Neural progenitor cell (in vitro differentiated cells): ENCODE data around the gene CDH2.

ENCODE experiments used
- EZH2 ChIP-seq: fragments of 200-600 bp; sonication (generic); IDR thresholded peaks from 2 replicates; pipeline ENCODE4 v1.6.1; 2017; ENCODE audit warnings: antibody characterized with exemption, mild to moderate bottlenecking, moderate library complexity
- TF ChIP-seq, protein P1 (sequence below): fragments of 200-600 bp; sonication (generic); IDR thresholded peaks from 2 replicates; pipeline ENCODE4 v1.5.1; 2017; ENCODE audit warnings: antibody characterized with exemption, mild to moderate bottlenecking

DNA sequence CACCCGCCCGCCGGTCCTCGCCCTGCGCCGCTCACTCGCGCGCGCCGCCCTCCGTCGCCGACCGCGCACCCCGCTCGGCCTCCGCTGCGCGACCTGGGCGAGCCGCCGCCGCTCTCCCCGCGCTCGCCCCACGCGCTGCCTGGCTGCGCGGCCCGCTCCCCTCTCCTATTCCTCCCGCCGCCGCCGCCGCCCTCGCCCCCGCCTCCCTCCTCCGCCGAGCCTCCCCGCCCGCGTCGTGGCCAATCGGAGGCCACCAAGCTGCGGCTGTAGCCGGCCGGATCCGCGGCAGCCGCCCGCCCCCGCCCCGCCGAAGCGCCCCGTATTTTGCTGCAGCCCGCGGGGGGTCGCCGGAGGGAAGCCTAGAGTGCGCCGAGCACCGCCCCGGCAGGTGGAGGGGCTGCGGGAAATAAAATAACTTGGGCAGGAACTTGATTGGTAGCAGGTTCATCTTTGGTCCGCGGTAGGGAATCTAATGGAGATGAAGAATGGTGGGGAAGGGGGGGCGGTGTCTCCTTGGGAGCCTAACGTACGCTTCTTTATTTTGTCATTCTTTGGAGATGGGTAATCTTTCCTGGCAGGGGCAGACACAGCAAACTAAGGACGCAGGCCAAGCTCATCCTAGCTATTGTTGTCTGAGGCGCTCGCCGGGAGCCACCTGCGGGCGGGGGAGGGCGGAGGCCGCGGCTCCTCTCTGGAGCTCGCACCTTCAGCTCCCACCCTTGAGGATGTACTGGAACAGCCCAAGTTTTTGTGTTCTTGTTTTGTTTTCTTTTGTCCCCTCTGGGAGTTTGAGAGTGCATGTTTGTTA lies 1.1 kb upstream of the CDH2 start:
- TF ChIP-seq, protein P1, sequence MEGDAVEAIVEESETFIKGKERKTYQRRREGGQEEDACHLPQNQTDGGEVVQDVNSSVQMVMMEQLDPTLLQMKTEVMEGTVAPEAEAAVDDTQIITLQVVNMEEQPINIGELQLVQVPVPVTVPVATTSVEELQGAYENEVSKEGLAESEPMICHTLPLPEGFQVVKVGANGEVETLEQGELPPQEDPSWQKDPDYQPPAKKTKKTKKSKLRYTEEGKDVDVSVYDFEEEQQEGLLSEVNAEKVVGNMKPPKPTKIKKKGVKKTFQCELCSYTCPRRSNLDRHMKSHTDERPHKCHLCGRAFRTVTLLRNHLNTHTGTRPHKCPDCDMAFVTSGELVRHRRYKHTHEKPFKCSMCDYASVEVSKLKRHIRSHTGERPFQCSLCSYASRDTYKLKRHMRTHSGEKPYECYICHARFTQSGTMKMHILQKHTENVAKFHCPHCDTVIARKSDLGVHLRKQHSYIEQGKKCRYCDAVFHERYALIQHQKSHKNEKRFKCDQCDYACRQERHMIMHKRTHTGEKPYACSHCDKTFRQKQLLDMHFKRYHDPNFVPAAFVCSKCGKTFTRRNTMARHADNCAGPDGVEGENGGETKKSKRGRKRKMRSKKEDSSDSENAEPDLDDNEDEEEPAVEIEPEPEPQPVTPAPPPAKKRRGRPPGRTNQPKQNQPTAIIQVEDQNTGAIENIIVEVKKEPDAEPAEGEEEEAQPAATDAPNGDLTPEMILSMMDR, result no peak
- no peak for TF ChIP-seq EZH2
